ENCODE results near the gene RBM43. TPM values are rescaled to one million over a fixed set of nuclear protein-coding genes. Genes with fewer than 3 reads are reported as not detected.

Gene RBM43
- total RNA-seq, 2 donors from 2014 or later, result 1.1 to 2.4 TPM

DNA sequence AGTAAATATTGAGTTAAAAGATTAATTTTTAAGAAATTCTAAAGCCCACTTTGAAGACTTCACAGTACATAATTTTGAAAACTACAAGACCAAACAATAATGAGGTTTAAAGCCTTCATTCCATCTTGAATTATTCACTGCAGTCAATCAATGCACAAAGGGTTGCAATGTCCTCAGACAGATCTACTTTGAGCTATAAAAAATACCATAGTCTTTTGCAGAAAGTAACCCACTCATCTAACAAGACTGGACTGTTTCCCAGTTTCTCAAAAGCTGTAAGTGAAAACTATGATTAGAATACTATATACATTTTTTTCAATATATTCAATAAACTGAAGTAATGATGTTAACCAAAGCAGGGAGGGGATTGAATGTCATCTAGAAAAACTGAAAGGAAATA, 10.2 kb upstream of the RBM43 start:
- no peak overlapping the region for H3K9ac ChIP-seq (ENCODE audit: extremely low read depth, low read length, poor library complexity, severe bottlenecking)
- peaks cover 7% of the 10 kb centered on the region for H3K9me3 Mint-ChIP-seq
- H3K9me3 ChIP-seq (ENCODE audit: control insufficient read depth, low read length), result no peaks in the 10 kb centered on the region
- no peak for DNase-seq
- no peak overlapping the region for H3K27ac Mint-ChIP-seq
- no peak overlapping the region for H3K27ac ChIP-seq (ENCODE audit: low read depth, low read length)
- peaks cover 3% of the 10 kb centered on the region for H3K4me1 ChIP-seq (ENCODE audit: control insufficient read depth, insufficient read depth, low read length)
- H3K36me3 Mint-ChIP-seq (ENCODE audit: low read depth), result peaks cover 2% of the 10 kb centered on the region
- TF ChIP-seq CTCF (conservative IDR thresholded peaks at IDR 0.05), result no peak
- H3K36me3 ChIP-seq (ENCODE audit: control insufficient read depth, insufficient read depth, low read length), result no peaks in the 10 kb centered on the region
- peaks cover 2% of the 10 kb centered on the region for H3K27me3 Mint-ChIP-seq (ENCODE audit: insufficient read depth)
- H3K4me1 Mint-ChIP-seq, result peaks cover 5% of the 10 kb centered on the region
- no peaks in the 10 kb centered on the region for H3K27me3 ChIP-seq (ENCODE audit: control insufficient read depth, insufficient read depth, low read length, poor library complexity, severe bottlenecking)
- H3K4me3 Mint-ChIP-seq, result no peak overlapping the region
- H3K4me3 ChIP-seq (ENCODE audit: low read length), result no peak overlapping the region

DNA sequence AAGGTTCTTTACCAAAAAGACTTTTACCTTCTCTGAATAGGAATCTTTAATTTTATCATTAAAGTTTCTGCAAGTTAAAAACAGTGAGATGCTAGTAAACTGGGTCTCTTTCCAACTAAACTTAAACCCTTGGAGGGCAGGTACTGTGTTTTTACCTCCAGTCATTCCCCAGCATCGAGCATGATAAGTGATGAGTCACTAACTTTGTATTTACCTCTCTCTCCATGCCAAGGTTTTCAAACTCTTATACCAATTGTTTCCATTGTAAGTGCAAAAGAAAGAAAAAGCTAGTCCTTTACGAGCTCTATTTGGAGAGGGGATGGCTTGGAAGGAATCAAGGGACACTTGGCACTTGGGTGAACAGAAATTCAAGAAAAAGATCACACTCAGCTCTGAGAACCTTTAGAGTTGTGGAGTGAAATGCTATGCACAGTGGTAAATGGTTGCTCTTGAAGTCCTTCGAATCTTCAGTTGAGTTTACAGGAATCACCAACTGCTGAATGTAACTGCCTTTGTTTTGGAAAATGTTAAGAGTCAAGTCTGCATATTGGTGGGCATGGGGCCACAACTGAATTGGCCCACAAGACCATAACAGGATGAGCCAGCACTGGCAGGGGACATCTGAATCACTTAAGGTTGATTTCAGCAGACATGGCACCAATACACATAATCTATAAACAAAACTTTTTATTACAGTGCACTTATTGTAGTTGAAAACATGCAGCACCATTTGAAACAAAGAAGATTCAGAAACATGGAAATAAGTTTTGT, 8.3 kb upstream of the RBM43 start:
- Histone ChIP-seq H3K4me1 (ENCODE audit: control insufficient read depth, insufficient read depth, low read length) (peaks cover 3% of the 10 kb centered on the region), H3K27me3 (ENCODE audit: control insufficient read depth, insufficient read depth, low read length, poor library complexity, severe bottlenecking) (no peaks in the 10 kb centered on the region), H3K4me3 (ENCODE audit: low read length) (no peak overlapping the region), H3K9ac (ENCODE audit: extremely low read depth, low read length, poor library complexity, severe bottlenecking) (no peak overlapping the region), H3K9me3 (ENCODE audit: control insufficient read depth, low read length) (no peaks in the 10 kb centered on the region), H3K27ac (ENCODE audit: low read depth, low read length) (no peak overlapping the region), H3K36me3 (ENCODE audit: control insufficient read depth, insufficient read depth, low read length) (no peaks in the 10 kb centered on the region)
- Mint-ChIP-seq H3K4me1 (peaks cover 8% of the 10 kb centered on the region), H3K9me3 (peaks cover 7% of the 10 kb centered on the region), H3K4me3 (no peak overlapping the region), H3K36me3 (ENCODE audit: low read depth) (no peaks in the 10 kb centered on the region), H3K27me3 (ENCODE audit: insufficient read depth) (peaks cover 2% of the 10 kb centered on the region), H3K27ac (peak overlapping the region; percentile 8)
- 75 to 90% methylated on average over 2 to 3 of the region's 3 CpGs for WGBS, 2 experiments (ENCODE audit: insufficient coverage in 1 of 2, insufficient read length in 1 of 2)
- no peak for DNase-seq
- no peak for TF ChIP-seq CTCF (conservative IDR thresholded peaks at IDR 0.05)

GRCh38 chr2:151268085-151268484, 6.4 kb upstream of the RBM43 start:
- H3K4me3 Mint-ChIP-seq, result no peak overlapping the region
- Histone ChIP-seq H3K4me1 (ENCODE audit: control insufficient read depth, insufficient read depth, low read length) (peaks cover 3% of the 10 kb centered on the region), H3K36me3 (ENCODE audit: control insufficient read depth, insufficient read depth, low read length) (no peaks in the 10 kb centered on the region), H3K9ac (ENCODE audit: extremely low read depth, low read length, poor library complexity, severe bottlenecking) (no peak overlapping the region), H3K27ac (ENCODE audit: low read depth, low read length) (no peak overlapping the region), H3K4me3 (ENCODE audit: low read length) (no peak overlapping the region), H3K9me3 (ENCODE audit: control insufficient read depth, low read length) (no peaks in the 10 kb centered on the region), H3K27me3 (ENCODE audit: control insufficient read depth, insufficient read depth, low read length, poor library complexity, severe bottlenecking) (no peaks in the 10 kb centered on the region)
- H3K4me1 Mint-ChIP-seq, result peaks cover 14% of the 10 kb centered on the region
- no peak for TF ChIP-seq CTCF (conservative IDR thresholded peaks at IDR 0.05)
- DNase-seq, result no peak
- peaks cover 2% of the 10 kb centered on the region for H3K27me3 Mint-ChIP-seq (ENCODE audit: insufficient read depth)
- no peaks in the 10 kb centered on the region for H3K36me3 Mint-ChIP-seq (ENCODE audit: low read depth)
- H3K27ac Mint-ChIP-seq, result no peak overlapping the region
- H3K9me3 Mint-ChIP-seq, result peaks cover 7% of the 10 kb centered on the region

Measured in endodermal cell (in vitro differentiated cells).